Measurements from ENCODE around the gene HOXC5. TPM values are rescaled to one million over a fixed set of nuclear protein-coding genes. Genes with fewer than 3 reads are reported as not detected.
A peak's percentile ranks its signal among the peaks of the same experiment; 100 is the strongest.

Gene HOXC5
- polyA plus RNA-seq, 2 of the 4 experiments (the other 2 are of a cell fraction) = 0.41 to 0.98 TPM

- ATAC-seq (peak; percentile 60 to 69; a peak in 5 of 6 replicates), DNase-seq (ENCODE audit: low read depth in 1 of 2, low spot score in 1 of 2) (peak; percentile 53 to 90), FAIRE-seq (peak; percentile 76)
- Histone ChIP-seq H3K4me2 (peak within 1 kb of the TSS; percentile 96), H3K9me3 (no peaks in the 10 kb centered on the region), H3K4me3 (peak within 1 kb of the TSS; percentile 52), H3K27ac (peak within 1 kb of the TSS; percentile 67 to 79), H3K4me1 (peaks cover 21% of the 10 kb centered on the region)
- ChIA-PET CTCF (interaction anchor here (0.6 to 27.9 kb wide), 7 partner anchors 8 to 186 kb away, joined by 3 to 476 read pairs (median 10); partner anchors contain the start of genes HOXC10 and SMUG1), POLR2A (interaction anchor here (0.7 to 2.4 kb wide), 3 partner anchors 12 to 344 kb away, joined by 3 to 19 read pairs (median 5); partner anchors contain the start of gene SMUG1)
- WGBS (ENCODE audit: missing lambda C conversion rate) = 26% methylated on average over 36 of the region's 36 CpGs
- TF ChIP-seq FOXS1 (CRISPR knock-in tag; IDR thresholded peaks at IDR 0.05) (no peak), USF2 (IDR thresholded peaks at IDR 0.05) (peak; percentile 80), E2F6 (IDR thresholded peaks at IDR 0.05; ENCODE audit: borderline replicate concordance, low read depth) (0 out of 2 replicates have a peak, but pooled peaks have one; percentile 38)
These were observed 4.3 kb upstream of the HOXC5 start, which contains the start of gene HOXC6 for GRCh38 chr12:54028314-54029201. TSS of gene HOXC6 (plus strand) at chr12:54028440. CDS start at chr12:54028522, 82 bp downstream.

GRCh38 chr12:54029529-54030441 is 3.1 kb upstream of the HOXC5 start:
- Histone ChIP-seq H3K9me3 (no peaks in the 10 kb centered on the region), H3K4me3 (no peak overlapping the region), H3K27ac (no peak overlapping the region), H3K4me2 (no peak overlapping the region), H3K4me1 (peaks cover 21% of the 10 kb centered on the region)
- ATAC-seq (no peak), DNase-seq (ENCODE audit: low read depth in 1 of 2, low spot score in 1 of 2) (no peak), FAIRE-seq (no peak)
- WGBS (ENCODE audit: missing lambda C conversion rate) = 92% methylated on average over 46 of the region's 53 CpGs
- ChIA-PET CTCF (interaction anchor here (1.2 to 27.9 kb wide), 5 partner anchors 25 to 286 kb away, joined by 3 to 476 read pairs (median 66); partner anchors contain the start of gene SMUG1), POLR2A (interaction anchor here (0.8 kb wide), 1 partner anchor 12 kb away, joined by 4 read pairs; no protein-coding TSS in a partner anchor)
- no peak for TF ChIP-seq NR3C1 (IDR thresholded peaks at IDR 0.05)
- no peak for TF ChIP-seq KDM5A (IDR thresholded peaks at IDR 0.05)
- TF ChIP-seq FOSB (CRISPR knock-in tag; IDR thresholded peaks at IDR 0.05) = no peak
- no peak for TF ChIP-seq TFCP2L1 (CRISPR knock-in tag; IDR thresholded peaks at IDR 0.05)
- no peak for TF ChIP-seq NFE2L2 (conservative IDR thresholded peaks at IDR 0.05; ENCODE audit: low read length)
- no peak for TF ChIP-seq RAD21 (conservative IDR thresholded peaks at IDR 0.05 in 1 of 2, IDR thresholded peaks at IDR 0.05 in 1 of 2)
- no peak for TF ChIP-seq POLR2A (IDR thresholded peaks at IDR 0.05; ENCODE audit: low read length)
- no peak for TF ChIP-seq EHF (CRISPR knock-in tag; IDR thresholded peaks at IDR 0.05)
- TF ChIP-seq PHF8 (IDR thresholded peaks at IDR 0.05; ENCODE audit: borderline replicate concordance, low read depth) = no peak
- TF ChIP-seq CTCF (IDR thresholded peaks at IDR 0.05) = no peak
- no peak for TF ChIP-seq HOXB13 (CRISPR knock-in tag; IDR thresholded peaks at IDR 0.05; ENCODE audit: low read depth)
- no peak for TF ChIP-seq JUNB (IDR thresholded peaks at IDR 0.05)
- TF ChIP-seq MAFK (IDR thresholded peaks at IDR 0.05; ENCODE audit: partially characterized antibody) = no peak
- TF ChIP-seq HMGXB4 (CRISPR knock-in tag; IDR thresholded peaks at IDR 0.05; ENCODE audit: borderline replicate concordance) = no peak
- TF ChIP-seq REST (IDR thresholded peaks at IDR 0.05) = no peak
- TF ChIP-seq HOXA7 (CRISPR knock-in tag; IDR thresholded peaks at IDR 0.05) = no peak
- no peak for TF ChIP-seq SREBF2 (IDR thresholded peaks at IDR 0.05)
- TF ChIP-seq E2F6 (IDR thresholded peaks at IDR 0.05; ENCODE audit: borderline replicate concordance, low read depth) = no peak
- TF ChIP-seq FOSL2 (IDR thresholded peaks at IDR 0.05) = no peak
- no peak for TF ChIP-seq FOSL2 (CRISPR knock-in tag; IDR thresholded peaks at IDR 0.05)
